H1 (cell line): ENCODE data around the gene DNMT1. TPM values are rescaled to one million over a fixed set of nuclear protein-coding genes. Genes with fewer than 3 reads are reported as not detected.

Experiments
- CTCF ChIA-PET: fragments of 300-600 bp; sonication (Branson Sonifier 250); formaldehyde crosslinking; loops from one replicate; lab custom pipeline; 2021; ENCODE audit not compliant: partially characterized antibody; lab: Charles Lee
- POLR2A ChIA-PET: fragments of 300-600 bp; sonication (Branson Sonifier 250); formaldehyde crosslinking; loops from one replicate; lab custom pipeline; 2021; ENCODE audit warnings: inconsistent platforms; ENCODE audit not compliant: partially characterized antibody; lab: Charles Lee
- DNase-seq, 2 experiments: peaks; one replicate each; pipeline versions ENCODE4 v3.0.0 to v3.0.0-alpha.2; 2010 to 2022; ENCODE audit warnings: low spot score in 2 of 2, low read depth in 1 of 2, mixed read lengths in 1 of 2
- FAIRE-seq: peaks from 2 replicates; lab custom pipeline; 2011; peaks lifted over from hg19 to GRCh38; lab: Jason Lieb, UNC
- H2AFZ ChIP-seq: 2 replicates; pipeline ENCODE4 v1.8.1; 2012; ENCODE audit warnings: low read length, inconsistent platforms
- H2AK5ac ChIP-seq: 2 replicates; pipeline ENCODE4 v1.6.1; 2013; ENCODE audit warnings: low read depth, low read length
- H2BK120ac ChIP-seq: replicated peaks from 2 replicates; pipeline ENCODE3; 2013; ENCODE audit warnings: low read depth, low read length, inconsistent platforms
- H2BK12ac ChIP-seq: 2 replicates; pipeline ENCODE4 v1.6.1; 2013; ENCODE audit warnings: low read depth, low read length
- H2BK15ac ChIP-seq: 2 replicates; pipeline ENCODE4 v1.6.1; 2013; ENCODE audit warnings: low read length
- H2BK20ac ChIP-seq: 2 replicates; pipeline ENCODE4 v1.6.1; 2013; ENCODE audit warnings: low read length
- H2BK5ac ChIP-seq: 2 replicates; pipeline ENCODE4 v1.6.1; 2013; ENCODE audit warnings: low read depth, low read length
- H3K14ac ChIP-seq: 2 replicates; pipeline ENCODE4 v1.6.1; 2013; ENCODE audit warnings: inconsistent platforms; ENCODE audit not compliant: insufficient read length
- H3K18ac ChIP-seq: 2 replicates; pipeline ENCODE4 v1.6.1; 2013; ENCODE audit warnings: low read length; ENCODE audit errors: extremely low read depth
- H3K23ac ChIP-seq: 2 replicates; pipeline ENCODE4 v1.6.1; 2013; ENCODE audit warnings: inconsistent platforms; ENCODE audit not compliant: insufficient read length
- H3K23me2 ChIP-seq: 2 replicates; pipeline ENCODE4 v1.6.1; 2013; ENCODE audit warnings: low read depth, low read length
- H3K27ac ChIP-seq: 2 replicates; pipeline ENCODE4 v1.6.1; 2011; ENCODE audit warnings: low read depth, low read length, inconsistent platforms
- H3K27me3 ChIP-seq, 4 experiments: replicated peaks in 1 of 4; 1 replicate in 1 of 4; 2 replicates in 3 of 4; pipeline versions ENCODE4 v1.6.1 to v1.8.1; 2011 to 2013; ENCODE audit warnings: low read length in 3 of 4, mild to moderate bottlenecking in 3 of 4, inconsistent platforms in 2 of 4, mixed read lengths in 2 of 4, moderate library complexity in 1 of 4; ENCODE audit not compliant: control insufficient read depth in 3 of 4, insufficient read depth in 3 of 4; ENCODE audit errors: extremely low read depth in 1 of 4
- H3K36me3 ChIP-seq, 4 experiments: 2 replicates each; pipeline versions ENCODE4 v1.6.1 to v1.8.1; 2011 to 2013; ENCODE audit warnings: mild to moderate bottlenecking in 4 of 4, low read length in 3 of 4, moderate library complexity in 2 of 4, control low read depth in 1 of 4, inconsistent platforms in 1 of 4; ENCODE audit not compliant: insufficient read depth in 4 of 4, control insufficient read depth in 2 of 4
- H3K4ac ChIP-seq: replicated peaks from 2 replicates; pipeline ENCODE3; 2013; ENCODE audit warnings: low read length, low read depth, mixed read lengths, inconsistent platforms; ENCODE audit not compliant: insufficient read length
- H3K4me1 ChIP-seq, 4 experiments: replicated peaks in 1 of 4; 1 replicate in 1 of 4; 2 replicates in 3 of 4; pipeline versions ENCODE4 v1.6.1 to v1.8.1; 2011 to 2013; ENCODE audit warnings: low read length in 3 of 4, inconsistent platforms in 2 of 4, mixed read lengths in 1 of 4; ENCODE audit not compliant: insufficient read depth in 4 of 4, control insufficient read depth in 3 of 4
- H3K4me2 ChIP-seq, 2 experiments: 2 replicates each; pipeline versions ENCODE4 v1.6.1 to v1.8.1; 2011 to 2013; ENCODE audit warnings: low read depth in 2 of 2, low read length in 2 of 2, control low read depth in 1 of 2, inconsistent platforms in 1 of 2, mild to moderate bottlenecking in 1 of 2; ENCODE audit not compliant: insufficient read depth in 1 of 2
- H3K4me3 ChIP-seq, 4 experiments: fragments of 200-600, 300-600 bp in 1 of 4; sonication (generic), shearing (Covaris generic), sonication (Bioruptor Twin) in 1 of 4; 2 replicates each; pipeline versions ENCODE4 v1.5.1 to v1.8.1; 2011 to 2016; ENCODE audit warnings: low read length in 4 of 4, low read depth in 3 of 4, control low read depth in 2 of 4, inconsistent platforms in 2 of 4, mild to moderate bottlenecking in 2 of 4, mixed read lengths in 1 of 4, moderate library complexity in 1 of 4; ENCODE audit not compliant: insufficient read depth in 2 of 4; ENCODE audit errors: extremely low read depth in 1 of 4
- H3K56ac ChIP-seq: replicated peaks from 2 replicates; pipeline ENCODE3; 2013; ENCODE audit warnings: low read depth, mild to moderate bottlenecking, mixed read lengths, low read length, inconsistent platforms; ENCODE audit not compliant: insufficient read length
- H3K79me1 ChIP-seq: 2 replicates; pipeline ENCODE4 v1.6.1; 2013; ENCODE audit warnings: low read depth, low read length, control low read depth
- H3K79me2 ChIP-seq, 2 experiments: 2 replicates each; pipeline versions ENCODE4 v1.6.1 to v1.8.1; 2012 to 2013; ENCODE audit warnings: low read length in 2 of 2, mild to moderate bottlenecking in 2 of 2, inconsistent platforms in 1 of 2; ENCODE audit not compliant: insufficient read depth in 2 of 2, control insufficient read depth in 1 of 2
- H3K9ac ChIP-seq, 4 experiments: replicated peaks in 1 of 4; 1 replicate in 1 of 4; 2 replicates in 3 of 4; pipeline versions ENCODE4 v1.6.1 to v1.8.1; 2011 to 2013; ENCODE audit warnings: low read depth in 3 of 4, low read length in 3 of 4, control low read depth in 2 of 4, mild to moderate bottlenecking in 2 of 4, moderate library complexity in 2 of 4, inconsistent platforms in 1 of 4; ENCODE audit errors: extremely low read depth in 1 of 4
- H3K9me3 ChIP-seq, 2 experiments: 2 replicates each; pipeline versions ENCODE4 v1.6.1 to v1.8.1; 2012 to 2013; ENCODE audit warnings: mild to moderate bottlenecking in 2 of 2, moderate library complexity in 2 of 2, control low read depth in 1 of 2, inconsistent platforms in 1 of 2, low read depth in 1 of 2, low read length in 1 of 2, mixed read lengths in 1 of 2; ENCODE audit not compliant: insufficient read depth in 2 of 2
- H4K20me1 ChIP-seq, 2 experiments: replicated peaks in 1 of 2; 2 replicates each; pipeline versions ENCODE3 to v1.8.1; 2011 to 2013; ENCODE audit warnings: inconsistent platforms in 2 of 2, low read length in 2 of 2, mild to moderate bottlenecking in 1 of 2; ENCODE audit not compliant: insufficient read depth in 2 of 2, control insufficient read depth in 1 of 2
- H4K5ac ChIP-seq: 2 replicates; pipeline ENCODE4 v1.6.1; 2013; ENCODE audit warnings: low read length, low read depth, mixed read lengths, inconsistent platforms; ENCODE audit not compliant: insufficient read length
- H4K8ac ChIP-seq: 2 replicates; pipeline ENCODE4 v1.8.0; 2013; ENCODE audit warnings: mild to moderate bottlenecking, moderate library complexity, low read length, inconsistent platforms; ENCODE audit not compliant: insufficient read depth; ENCODE audit errors: extremely low read depth
- H4K91ac ChIP-seq: replicated peaks from 2 replicates; pipeline ENCODE3; 2013; ENCODE audit warnings: low read length, mixed read lengths, inconsistent platforms; ENCODE audit not compliant: insufficient read length
- PHF8 ChIP-seq: fragments of 200-600 bp; sonication (generic); conservative IDR thresholded peaks from 2 replicates; pipeline ENCODE4 v1.7.1; 2012; ENCODE audit warnings: low read depth, mild to moderate bottlenecking, inconsistent platforms, low read length, moderate library complexity
- SAP30 ChIP-seq: fragments of 300-600 bp; sonication (generic); IDR thresholded peaks from 2 replicates; pipeline ENCODE4 v1.7.1; 2012; ENCODE audit warnings: low read length, moderate library complexity, mild to moderate bottlenecking, inconsistent platforms; ENCODE audit not compliant: insufficient read depth, insufficient replicate concordance
- TBP ChIP-seq: IDR thresholded peaks from 2 replicates; pipeline ENCODE4 v1.6.1; 2011; ENCODE audit warnings: low read depth, low read length, improper control_type of control experiment
- YY1 ChIP-seq: IDR thresholded peaks from 2 replicates; pipeline ENCODE4 v1.6.1; 2011; ENCODE audit warnings: low read depth, mild to moderate bottlenecking, low read length
- WGBS, 2 experiments: shearing (Covaris generic) in 1 of 2; methylation state at CpG; one replicate each; pipeline versions ENCODE4 v1.1.6 to v1.1.7; 2013 to 2015; ENCODE audit warnings: low lambda C conversion rate in 2 of 2, mixed read lengths in 2 of 2, inconsistent platforms in 1 of 2, low coverage in 1 of 2, missing lambda C conversion rate in 1 of 2; ENCODE audit not compliant: insufficient replicate concordance in 2 of 2, insufficient coverage in 1 of 2, insufficient read length in 1 of 2; ENCODE audit errors: extremely low coverage in 1 of 2, missing lambda C conversion rate in 1 of 2; 5-methylcytosine and 5-hydroxymethylcytosine counted together
- polyA plus RNA-seq, 7 experiments: library from polyadenylated mRNA; depleted of rRNA in 3 of 7; stranded (reverse) in 5 of 7; unstranded in 2 of 7; fragments of >200 nt in 5 of 7; fragments of 200-250 nt in 2 of 7; gene quantifications; 1 replicate in 5 of 7; 2 replicates in 1 of 7; 4 replicates in 1 of 7; pipeline versions ENCODE4 v1.2.1 to v1.2.3, GENCODE V29; 2011 to 2013; ENCODE audit warnings: missing spikeins in 2 of 7, mixed read lengths in 2 of 7
- total RNA-seq: library from RNA; stranded (reverse); fragmentation: NEBNext Ultra II Directional; extraction: Animal tissue kit (Norgen Biotek cat#: 25700); gene quantifications from 2 replicates; pipeline ENCODE4 v1.2.1, GENCODE V29; 2021

The DNMT1 gene
- total and polyA plus RNA-seq, 2 of the 8 experiments (the other 6 are each of a cell fraction or from before 2014, with no cell fraction given): 101 to 210 TPM

DNA sequence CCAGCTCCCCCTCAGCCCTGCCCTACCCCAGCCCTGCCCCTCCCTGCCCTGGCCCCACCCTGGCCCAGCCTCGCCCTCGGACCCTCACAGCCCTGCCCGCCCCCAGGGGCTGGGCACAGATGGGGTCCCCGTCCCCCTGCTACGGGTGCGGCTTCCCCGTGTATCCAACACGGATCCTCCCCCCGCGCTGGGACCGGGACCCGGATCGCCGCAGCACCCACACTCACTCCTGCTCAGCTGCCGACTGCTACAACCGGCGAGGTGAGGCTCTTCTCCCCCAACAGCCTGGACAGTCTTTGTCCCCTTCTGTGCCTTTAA is 103.4 kb downstream of the DNMT1 start:
- no peak overlapping the region for H2BK12ac ChIP-seq
- H2AFZ ChIP-seq: no peak overlapping the region
- no peak overlapping the region for H4K5ac ChIP-seq
- H3K56ac ChIP-seq: no peak overlapping the region
- peaks cover 8 to 18% (median 15%) of the 10 kb centered on the region in 4 experiments for H3K27me3 ChIP-seq
- POLR2A ChIA-PET: interaction anchor here (3.1 to 15.1 kb wide), 2 partner anchors 12 to 21 kb away, joined by 7 to 240 read pairs; partner anchors contain the start of genes ANGPTL6, P2RY11 and PPAN
- H2AK5ac ChIP-seq: no peak overlapping the region
- H3K14ac ChIP-seq: no peak overlapping the region
- no peak overlapping the region for H3K4me2 ChIP-seq
- no peak overlapping the region for H2BK20ac ChIP-seq
- H3K4ac ChIP-seq: no peak overlapping the region
- DNase-seq (no peak), FAIRE-seq (no peak)
- CTCF ChIA-PET: no interaction called here
- peaks cover 0 to 3% (median 1%) of the 10 kb centered on the region in 4 experiments; a peak in 2 of 8 replicates for H3K36me3 ChIP-seq
- peaks cover 0 to 6% (median 2%) of the 10 kb centered on the region in 4 experiments; a peak in 3 of 7 replicates for H3K4me1 ChIP-seq
- no peak overlapping the region for H2BK15ac ChIP-seq
- H4K91ac ChIP-seq: no peak overlapping the region
- 90% methylated on average over 9 of the region's 17 CpGs; no CpG with 5 or more reads in 1 of the 2 experiments for WGBS, 2 experiments
- H3K9me3 ChIP-seq: peaks cover 0 to 2% of the 10 kb centered on the region in 2 experiments; a peak in 1 of 4 replicates
- H3K4me3 ChIP-seq: no peak overlapping the region
- H3K79me2 ChIP-seq: no peaks in the 10 kb centered on the region
- H2BK120ac ChIP-seq: no peak overlapping the region
- no peaks in the 10 kb centered on the region for H3K79me1 ChIP-seq
- no peak overlapping the region for H2BK5ac ChIP-seq
- no peak overlapping the region for H4K8ac ChIP-seq
- H3K18ac ChIP-seq: no peak overlapping the region
- TF ChIP-seq TBP (no peak), YY1 (no peak), PHF8 (no peak), SAP30 (no peak)
- H3K23ac ChIP-seq: no peak overlapping the region
- peaks cover 10% of the 10 kb centered on the region; the same call in 1 of the 2 replicates for H3K23me2 ChIP-seq
- H4K20me1 ChIP-seq: peaks cover 0 to 9% of the 10 kb centered on the region in 2 experiments
- H3K27ac ChIP-seq: no peak overlapping the region
- H3K9ac ChIP-seq: no peak overlapping the region
